Chondrocyte (in vitro differentiated cells): ENCODE measurements around the gene ACAA1. TPM values are rescaled to one million over a fixed set of nuclear protein-coding genes. Genes with fewer than 3 reads are reported as not detected.

ENCODE experiments used
- DNase-seq: peaks from one replicate; pipeline ENCODE4 v3.0.0; 2021; ENCODE audit warnings: mixed read lengths, low spot score
- H3K27ac Mint-ChIP-seq: one replicate; pipeline ENCODE4 v1.8.0; 2021; ENCODE audit warnings: mild to moderate bottlenecking, moderate library complexity, mixed read lengths; ENCODE audit not compliant: unreplicated experiment
- H3K27me3 Mint-ChIP-seq: 2 replicates; pipeline ENCODE4 v1.8.0; 2021; ENCODE audit warnings: low read depth, mixed read lengths
- H3K36me3 Mint-ChIP-seq: 2 replicates; pipeline ENCODE4 v1.8.0; 2021; ENCODE audit warnings: low read depth, mixed read lengths
- H3K4me1 Mint-ChIP-seq: 2 replicates; pipeline ENCODE4 v1.8.0; 2021; ENCODE audit warnings: low read depth, mild to moderate bottlenecking, mixed read lengths
- H3K4me3 Mint-ChIP-seq: one replicate; pipeline ENCODE4 v1.8.0; 2021; ENCODE audit warnings: mild to moderate bottlenecking, moderate library complexity, mixed read lengths; ENCODE audit not compliant: unreplicated experiment
- H3K9me3 Mint-ChIP-seq: 2 replicates; pipeline ENCODE4 v1.8.0; 2021; ENCODE audit warnings: low read depth, mixed read lengths
- CTCF ChIP-seq: fragments of 200-600 bp; sonication (generic); IDR thresholded peaks from 2 replicates; pipeline ENCODE4 v1.5.0; 2021; ENCODE audit warnings: antibody characterized with exemption, mild to moderate bottlenecking, moderate library complexity
- total RNA-seq: library from RNA; stranded (reverse); gene quantifications from 3 replicates; pipeline ENCODE4 v1.2.1, GENCODE V29; 2021

Gene ACAA1
- total RNA-seq, 1 donor from 2014 or later, result 48.6 TPM

DNA sequence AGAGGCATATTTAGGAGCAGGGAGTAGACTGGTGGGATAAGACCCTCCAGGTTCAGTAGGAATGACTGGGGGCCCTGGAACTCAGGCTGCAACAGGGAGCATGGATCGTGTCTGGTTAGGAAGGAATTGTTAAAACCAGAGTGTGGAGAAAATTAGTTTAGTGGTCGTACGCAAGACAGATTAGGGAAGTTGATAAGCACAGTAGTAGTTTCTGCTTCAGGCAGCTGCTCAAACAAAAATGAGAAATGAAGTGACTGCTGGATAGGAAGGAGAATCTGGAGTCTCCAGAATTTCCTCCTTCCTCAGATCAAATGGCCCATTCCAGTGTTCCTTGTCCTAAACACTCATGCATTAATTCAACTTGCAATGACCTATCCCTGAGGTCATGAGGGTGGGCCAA is 12.8 kb upstream of the ACAA1 start:
- Mint-ChIP-seq H3K9me3 (peaks cover 21% of the 10 kb centered on the region), H3K36me3 (peaks cover 2% of the 10 kb centered on the region), H3K4me1 (no peaks in the 10 kb centered on the region), H3K27me3 (no peaks in the 10 kb centered on the region), H3K4me3 (no peak overlapping the region), H3K27ac (no peak overlapping the region)
- no peak for TF ChIP-seq CTCF
- no peak for DNase-seq

GRCh38 chr3:38148311-38148882 is 11.5 kb upstream of the ACAA1 start:
- Mint-ChIP-seq H3K9me3 (peaks cover 21% of the 10 kb centered on the region), H3K27ac (no peak overlapping the region), H3K4me3 (no peak overlapping the region), H3K4me1 (no peaks in the 10 kb centered on the region), H3K27me3 (no peaks in the 10 kb centered on the region), H3K36me3 (peaks cover 2% of the 10 kb centered on the region)
- DNase-seq, result no peak
- TF ChIP-seq CTCF, result no peak

- Mint-ChIP-seq H3K4me3 (no peak overlapping the region), H3K4me1 (no peaks in the 10 kb centered on the region), H3K27ac (no peak overlapping the region), H3K36me3 (peaks cover 2% of the 10 kb centered on the region), H3K9me3 (peaks cover 21% of the 10 kb centered on the region), H3K27me3 (no peaks in the 10 kb centered on the region)
- DNase-seq, result no peak
- no peak for TF ChIP-seq CTCF
These were observed 10.5 kb upstream of the ACAA1 start for GRCh38 chr3:38147421-38147820.

DNA sequence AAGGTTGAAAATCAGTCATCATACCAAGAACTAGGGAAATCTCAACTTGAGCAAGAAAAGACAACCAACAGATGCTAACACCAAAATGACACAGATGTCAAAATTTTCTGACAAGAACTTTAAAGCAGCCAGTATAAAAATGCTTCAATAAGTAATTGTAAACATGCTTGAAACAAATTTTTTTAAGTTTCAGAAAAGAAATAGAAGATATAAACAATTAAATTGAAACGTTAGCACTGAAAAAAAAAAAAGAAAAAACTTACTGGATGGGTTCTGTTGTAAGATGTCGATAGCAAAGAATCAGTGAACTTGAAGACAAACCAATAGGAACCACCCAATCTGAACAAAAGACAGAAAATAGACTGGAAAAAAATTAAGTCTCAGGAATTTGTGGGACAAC is 9.6 kb upstream of the ACAA1 start:
- TF ChIP-seq CTCF, result no peak
- no peak overlapping the region for H3K4me3 Mint-ChIP-seq
- no peak for DNase-seq
- H3K9me3 Mint-ChIP-seq, result peaks cover 21% of the 10 kb centered on the region
- no peaks in the 10 kb centered on the region for H3K4me1 Mint-ChIP-seq
- peaks cover 6% of the 10 kb centered on the region for H3K36me3 Mint-ChIP-seq
- no peak overlapping the region for H3K27ac Mint-ChIP-seq
- H3K27me3 Mint-ChIP-seq, result no peaks in the 10 kb centered on the region

DNA sequence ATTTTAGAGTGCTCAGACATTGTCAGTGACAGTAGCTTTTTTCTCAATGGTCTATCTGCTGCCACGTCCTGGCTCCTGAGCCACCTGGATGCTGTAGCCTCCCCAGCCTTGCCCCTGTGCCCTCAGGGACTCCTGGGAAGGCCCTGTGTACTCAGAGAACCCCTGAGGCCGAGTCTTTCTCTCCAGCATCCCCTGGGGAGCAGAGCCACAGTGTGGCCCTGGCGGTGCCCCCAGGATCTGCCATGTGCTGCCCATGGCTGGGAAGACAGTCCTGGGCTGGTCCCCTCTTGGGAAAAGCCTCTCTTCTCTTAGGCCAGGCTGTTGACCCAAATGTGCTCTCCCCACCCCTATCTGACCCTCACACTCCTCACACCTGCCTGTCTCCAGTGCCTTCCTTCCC is 6.6 kb upstream of the ACAA1 start:
- TF ChIP-seq CTCF, result no peak
- Mint-ChIP-seq H3K9me3 (peaks cover 21% of the 10 kb centered on the region), H3K4me1 (peaks cover 9% of the 10 kb centered on the region), H3K27ac (no peak overlapping the region), H3K36me3 (peaks cover 11% of the 10 kb centered on the region), H3K4me3 (no peak overlapping the region), H3K27me3 (no peaks in the 10 kb centered on the region)
- DNase-seq, result no peak
